HepG2 (cell line): ENCODE data around the gene CD36. TPM values are rescaled to one million over a fixed set of nuclear protein-coding genes. Genes with fewer than 3 reads are reported as not detected.

Experiments
- BCL6 ChIP-seq: IDR thresholded peaks from 2 replicates; pipeline ENCODE4 v1.6.1; 2016; ENCODE audit warnings: missing genetic modification reagents, missing compliant biosample characterization
- BORCS8-MEF2B ChIP-seq: sonication (generic); formaldehyde crosslinking; IDR thresholded peaks from 2 replicates; pipeline ENCODE4 v1.8.0; 2022; ENCODE audit warnings: mild to moderate bottlenecking, missing genetic modification reagents
- FOSL2 ChIP-seq: sonication (generic); formaldehyde crosslinking; IDR thresholded peaks from 2 replicates; pipeline ENCODE4 v1.4.0; 2020; ENCODE audit warnings: missing genetic modification reagents
- GATA4 ChIP-seq: sonication (generic); IDR thresholded peaks from 2 replicates; pipeline ENCODE4 v1.6.1; 2016; ENCODE audit warnings: antibody characterized with exemption, low read depth, borderline replicate concordance
- GTF2F1 ChIP-seq: fragments of 150-350 bp; IDR thresholded peaks from 2 replicates; pipeline ENCODE4 v1.6.1; 2014; ENCODE audit warnings: low read length
- KAT8 ChIP-seq: IDR thresholded peaks from 2 replicates; pipeline ENCODE4 v1.6.1; 2016; ENCODE audit warnings: missing genetic modification reagents, missing compliant biosample characterization
- LCORL ChIP-seq, 2 experiments: fragments of 450-650 bp in 1 of 2; sonication (generic) in 1 of 2; formaldehyde crosslinking in 1 of 2; IDR thresholded peaks; 2 replicates each; pipeline versions ENCODE4 v1.5.0 to v1.6.1; 2017 to 2020; ENCODE audit warnings: antibody characterized with exemption in 1 of 2, missing genetic modification reagents in 1 of 2
- MIXL1 ChIP-seq: IDR thresholded peaks from 2 replicates; pipeline ENCODE4 v1.6.1; 2016
- NCOA2 ChIP-seq: sonication (generic); formaldehyde crosslinking; IDR thresholded peaks from 2 replicates; pipeline ENCODE4 v1.8.0; 2022; ENCODE audit warnings: inconsistent platforms
- NONO ChIP-seq, 2 experiments: fragments of 450-650 bp in 1 of 2; sonication (generic) in 1 of 2; formaldehyde crosslinking in 1 of 2; IDR thresholded peaks in 1 of 2; conservative IDR thresholded peaks in 1 of 2; 2 replicates each; pipeline versions ENCODE4 v1.6.1 to v1.8.0; 2017 to 2022; ENCODE audit warnings: mild to moderate bottlenecking in 1 of 2, missing genetic modification reagents in 1 of 2, moderate library complexity in 1 of 2
- PHF21A ChIP-seq: sonication (generic); formaldehyde crosslinking; IDR thresholded peaks from 2 replicates; pipeline ENCODE4 v1.5.0; 2020; ENCODE audit warnings: mild to moderate bottlenecking, missing genetic modification reagents
- POGZ ChIP-seq: sonication (generic); formaldehyde crosslinking; IDR thresholded peaks from 2 replicates; pipeline ENCODE4 v1.4.0; 2020; ENCODE audit warnings: mild to moderate bottlenecking, missing genetic modification reagents
- RBM22 ChIP-seq: fragments of 200-400 bp; formaldehyde crosslinking; optimal IDR thresholded peaks from 2 replicates; pipeline ENCODE3; 2017; ENCODE audit warnings: mild to moderate bottlenecking, low read length, moderate library complexity
- SPEN ChIP-seq: sonication (generic); formaldehyde crosslinking; IDR thresholded peaks from 2 replicates; pipeline ENCODE4 v1.5.1; 2020; ENCODE audit warnings: low read depth, mild to moderate bottlenecking, missing genetic modification reagents
- TRAFD1 ChIP-seq: sonication (generic); formaldehyde crosslinking; IDR thresholded peaks from 2 replicates; pipeline ENCODE4 v1.5.1; 2020; ENCODE audit warnings: missing genetic modification reagents, mild to moderate bottlenecking, borderline replicate concordance
- TRIM24 ChIP-seq: sonication (generic); formaldehyde crosslinking; IDR thresholded peaks from 2 replicates; pipeline ENCODE4 v1.8.0; 2022; ENCODE audit warnings: mild to moderate bottlenecking, missing genetic modification reagents
- ZBTB20 ChIP-seq: sonication (generic); formaldehyde crosslinking; IDR thresholded peaks from 2 replicates; pipeline ENCODE4 v1.8.1; 2023; ENCODE audit warnings: missing genetic modification reagents, low read depth, mild to moderate bottlenecking, borderline replicate concordance
- ZMYM4 ChIP-seq: sonication (generic); formaldehyde crosslinking; IDR thresholded peaks from 2 replicates; pipeline ENCODE4 v1.8.1; 2023; ENCODE audit warnings: mild to moderate bottlenecking, missing genetic modification reagents
- ZNF335 ChIP-seq: sonication (generic); formaldehyde crosslinking; IDR thresholded peaks from 2 replicates; pipeline ENCODE4 v1.4.0; 2020; ENCODE audit warnings: missing genetic modification reagents
- ZNF530 ChIP-seq: sonication (generic); formaldehyde crosslinking; IDR thresholded peaks from 2 replicates; pipeline ENCODE4 v1.5.0; 2020; ENCODE audit warnings: low read depth, mild to moderate bottlenecking, missing genetic modification reagents
- ZNF562 ChIP-seq: sonication (generic); formaldehyde crosslinking; IDR thresholded peaks from 2 replicates; pipeline ENCODE4 v1.8.0; 2022; ENCODE audit warnings: missing genetic modification reagents, borderline replicate concordance
- ZNF569 ChIP-seq: sonication (generic); formaldehyde crosslinking; IDR thresholded peaks from 2 replicates; pipeline ENCODE4 v1.5.0; 2020; ENCODE audit warnings: mild to moderate bottlenecking, missing genetic modification reagents, moderate library complexity, borderline replicate concordance
- ZNF572 ChIP-seq: sonication (generic); formaldehyde crosslinking; IDR thresholded peaks from 2 replicates; pipeline ENCODE4 v1.5.1; 2020; ENCODE audit warnings: mild to moderate bottlenecking, missing genetic modification reagents
- ZNF615 ChIP-seq: sonication (generic); formaldehyde crosslinking; IDR thresholded peaks from 2 replicates; pipeline ENCODE4 v1.5.0; 2020; ENCODE audit warnings: mild to moderate bottlenecking, missing genetic modification reagents, borderline replicate concordance
- ZSCAN29 ChIP-seq: sonication (generic); formaldehyde crosslinking; conservative IDR thresholded peaks from 2 replicates; pipeline ENCODE4 v1.4.0; 2020; ENCODE audit warnings: mild to moderate bottlenecking, missing genetic modification reagents
- polyA plus RNA-seq, 8 experiments: library from polyadenylated mRNA; depleted of rRNA in 3 of 8; stranded (reverse) in 7 of 8; unstranded in 1 of 8; fragments of >200 nt; fragmentation: Illumina TruSeq in 4 of 8; extraction: Trizol in 4 of 8; gene quantifications; 2 replicates each; pipeline versions ENCODE4 v1.2.1 to v1.2.3, GENCODE V29; 2011 to 2016; ENCODE audit warnings: low read depth in 4 of 8, missing spikeins in 1 of 8, mixed read lengths in 1 of 8; ENCODE audit not compliant: insufficient read depth in 1 of 8
- total RNA-seq, 5 experiments: library from RNA; depleted of rRNA; stranded (reverse); fragments of >200 nt; fragmentation: Illumina TruSeq; extraction: Trizol; gene quantifications; 2 replicates each; pipeline ENCODE4 v1.2.3, GENCODE V29; 2016; ENCODE audit warnings: low read depth in 1 of 5
- TF ChIP-seq, protein P1 (sequence below): sonication (generic); formaldehyde crosslinking; IDR thresholded peaks from 2 replicates; pipeline ENCODE4 v1.5.0; 2020; ENCODE audit warnings: mild to moderate bottlenecking, missing genetic modification reagents, moderate library complexity
- TF ChIP-seq, protein P2 (sequence below): IDR thresholded peaks from 2 replicates; pipeline ENCODE4 v1.6.1; 2018; ENCODE audit warnings: missing genetic modification reagents
- TF ChIP-seq, protein P3 (sequence below): IDR thresholded peaks from 2 replicates; pipeline ENCODE4 v1.6.1; 2016

Gene CD36
- total and polyA plus RNA-seq, 2 of the 13 experiments (the other 11 are each of a cell fraction or from before 2014, with no cell fraction given) = 2.8 to 4.8 TPM

GRCh38 chr7:80642871-80643270 lies 4.4 kb downstream of the CD36 start (continued):
- TF ChIP-seq, protein P1, sequence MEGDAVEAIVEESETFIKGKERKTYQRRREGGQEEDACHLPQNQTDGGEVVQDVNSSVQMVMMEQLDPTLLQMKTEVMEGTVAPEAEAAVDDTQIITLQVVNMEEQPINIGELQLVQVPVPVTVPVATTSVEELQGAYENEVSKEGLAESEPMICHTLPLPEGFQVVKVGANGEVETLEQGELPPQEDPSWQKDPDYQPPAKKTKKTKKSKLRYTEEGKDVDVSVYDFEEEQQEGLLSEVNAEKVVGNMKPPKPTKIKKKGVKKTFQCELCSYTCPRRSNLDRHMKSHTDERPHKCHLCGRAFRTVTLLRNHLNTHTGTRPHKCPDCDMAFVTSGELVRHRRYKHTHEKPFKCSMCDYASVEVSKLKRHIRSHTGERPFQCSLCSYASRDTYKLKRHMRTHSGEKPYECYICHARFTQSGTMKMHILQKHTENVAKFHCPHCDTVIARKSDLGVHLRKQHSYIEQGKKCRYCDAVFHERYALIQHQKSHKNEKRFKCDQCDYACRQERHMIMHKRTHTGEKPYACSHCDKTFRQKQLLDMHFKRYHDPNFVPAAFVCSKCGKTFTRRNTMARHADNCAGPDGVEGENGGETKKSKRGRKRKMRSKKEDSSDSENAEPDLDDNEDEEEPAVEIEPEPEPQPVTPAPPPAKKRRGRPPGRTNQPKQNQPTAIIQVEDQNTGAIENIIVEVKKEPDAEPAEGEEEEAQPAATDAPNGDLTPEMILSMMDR (CRISPR knock-in tag) = peak; percentile 30; the same call in 1 of the 2 replicates
- TF ChIP-seq ZMYM4 (CRISPR knock-in tag) = peak; percentile 93
- 0 out of 2 replicates have a peak, but pooled peaks have one; percentile 54 for TF ChIP-seq ZSCAN29 (CRISPR knock-in tag)
- no peak for TF ChIP-seq ZNF530
- no peak for TF ChIP-seq SPEN
- no peak for TF ChIP-seq BORCS8-MEF2B (CRISPR knock-in tag)
- peak; percentile 32; the same call in 1 of the 2 replicates for TF ChIP-seq ZBTB20 (CRISPR knock-in tag)
- TF ChIP-seq POGZ (CRISPR knock-in tag) = peak; percentile 76
- no peak for TF ChIP-seq ZNF572 (CRISPR knock-in tag)
- peak; percentile 48; the same call in 1 of the 2 replicates for TF ChIP-seq TRIM24 (CRISPR knock-in tag)
- no peak for TF ChIP-seq ZNF569 (CRISPR knock-in tag)
- TF ChIP-seq MIXL1 (CRISPR knock-in tag) = peak; percentile 66
- no peak for TF ChIP-seq LCORL (IDR thresholded peaks at IDR 0.05)
- TF ChIP-seq LCORL (CRISPR knock-in tag; IDR thresholded peaks at IDR 0.05) = peak; percentile 41; the same call in 1 of the 2 replicates
- peak; percentile 56 for TF ChIP-seq NCOA2 (CRISPR knock-in tag)
- TF ChIP-seq GTF2F1 = no peak
- TF ChIP-seq, protein P2, sequence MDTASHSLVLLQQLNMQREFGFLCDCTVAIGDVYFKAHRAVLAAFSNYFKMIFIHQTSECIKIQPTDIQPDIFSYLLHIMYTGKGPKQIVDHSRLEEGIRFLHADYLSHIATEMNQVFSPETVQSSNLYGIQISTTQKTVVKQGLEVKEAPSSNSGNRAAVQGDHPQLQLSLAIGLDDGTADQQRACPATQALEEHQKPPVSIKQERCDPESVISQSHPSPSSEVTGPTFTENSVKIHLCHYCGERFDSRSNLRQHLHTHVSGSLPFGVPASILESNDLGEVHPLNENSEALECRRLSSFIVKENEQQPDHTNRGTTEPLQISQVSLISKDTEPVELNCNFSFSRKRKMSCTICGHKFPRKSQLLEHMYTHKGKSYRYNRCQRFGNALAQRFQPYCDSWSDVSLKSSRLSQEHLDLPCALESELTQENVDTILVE (CRISPR knock-in tag) = no peak
- peak; percentile 26; the same call in 1 of the 2 replicates for TF ChIP-seq FOSL2 (CRISPR knock-in tag)
- TF ChIP-seq BCL6 (CRISPR knock-in tag) = peak; percentile 37; the same call in 1 of the 2 replicates
- no peak for TF ChIP-seq ZNF335 (CRISPR knock-in tag)
- TF ChIP-seq RBM22 = no peak
- TF ChIP-seq PHF21A (CRISPR knock-in tag) = no peak
- TF ChIP-seq GATA4 = no peak
- TF ChIP-seq KAT8 (CRISPR knock-in tag) = 0 out of 2 replicates have a peak, but pooled peaks have one; percentile 38
- TF ChIP-seq, protein P3, sequence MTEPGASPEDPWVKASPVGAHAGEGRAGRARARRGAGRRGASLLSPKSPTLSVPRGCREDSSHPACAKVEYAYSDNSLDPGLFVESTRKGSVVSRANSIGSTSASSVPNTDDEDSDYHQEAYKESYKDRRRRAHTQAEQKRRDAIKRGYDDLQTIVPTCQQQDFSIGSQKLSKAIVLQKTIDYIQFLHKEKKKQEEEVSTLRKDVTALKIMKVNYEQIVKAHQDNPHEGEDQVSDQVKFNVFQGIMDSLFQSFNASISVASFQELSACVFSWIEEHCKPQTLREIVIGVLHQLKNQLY = no peak
- TF ChIP-seq TRAFD1 (CRISPR knock-in tag) = no peak
- TF ChIP-seq NONO (IDR thresholded peaks at IDR 0.05) = no peak
- 0 out of 2 replicates have a peak, but pooled peaks have one; percentile 21 for TF ChIP-seq NONO (CRISPR knock-in tag; conservative IDR thresholded peaks at IDR 0.05)
- no peak for TF ChIP-seq ZNF562
- TF ChIP-seq ZNF615 = no peak
